ENCODE results near the gene COL5A2. TPM values are rescaled to one million over a fixed set of nuclear protein-coding genes. Genes with fewer than 3 reads are reported as not detected.

COL5A2 gene
- total RNA-seq, 2 experiments from 2014 or later, result 1.6 to 1.7 TPM

- Mint-ChIP-seq H3K27ac (no peak overlapping the region), H3K4me3 (no peak overlapping the region)
- CTCF ChIA-PET, result no interaction called here
These were observed 154.5 kb downstream of the COL5A2 start for GRCh38 chr2:189024901-189025618.

DNA sequence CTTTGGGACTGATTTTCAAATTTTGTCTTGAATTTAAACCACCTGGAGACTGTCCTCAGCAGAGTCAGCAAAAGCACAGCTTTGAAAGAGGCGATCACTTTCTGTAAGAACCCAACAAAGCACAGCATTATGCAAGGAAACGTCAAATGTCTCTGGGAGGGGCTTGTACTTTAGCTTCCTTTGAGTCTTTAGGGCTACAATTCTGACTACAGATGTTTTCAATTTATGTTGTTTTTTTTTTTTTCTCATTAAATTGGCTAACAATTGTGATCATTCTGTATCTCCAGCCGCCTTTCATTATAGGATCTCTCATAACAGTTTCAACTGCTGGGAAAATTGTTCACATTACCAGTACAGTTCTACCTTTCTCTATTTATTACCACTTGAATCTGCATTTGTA lies 157.1 kb downstream of the COL5A2 start:
- CTCF ChIA-PET, result no interaction called here
- Mint-ChIP-seq H3K36me3 (ENCODE audit: low read depth) (no peaks in the 10 kb centered on the region), H3K9me3 (no peaks in the 10 kb centered on the region), H3K4me1 (no peaks in the 10 kb centered on the region), H3K27ac (no peak overlapping the region), H3K27me3 (peaks cover 9% of the 10 kb centered on the region), H3K4me3 (no peak overlapping the region)
- POLR2A ChIA-PET, result no interaction called here
- no peak for DNase-seq

More at GRCh38 chr2:189024901-189025618, 154.5 kb downstream of the COL5A2 start:
- Mint-ChIP-seq H3K9me3 (no peaks in the 10 kb centered on the region), H3K36me3 (ENCODE audit: low read depth) (no peaks in the 10 kb centered on the region), H3K27me3 (peaks cover 9% of the 10 kb centered on the region), H3K4me1 (no peaks in the 10 kb centered on the region)
- no peak for DNase-seq
- POLR2A ChIA-PET, result no interaction called here

GRCh38 chr2:189022053-189022481 lies 157.5 kb downstream of the COL5A2 start:
- DNase-seq, result no peak
- CTCF ChIA-PET, result no interaction called here
- H3K27me3 Mint-ChIP-seq, result peaks cover 9% of the 10 kb centered on the region
- POLR2A ChIA-PET, result no interaction called here
- no peak overlapping the region for H3K27ac Mint-ChIP-seq
- H3K4me1 Mint-ChIP-seq, result no peaks in the 10 kb centered on the region
- no peaks in the 10 kb centered on the region for H3K9me3 Mint-ChIP-seq
- H3K36me3 Mint-ChIP-seq (ENCODE audit: low read depth), result no peaks in the 10 kb centered on the region
- H3K4me3 Mint-ChIP-seq, result no peak overlapping the region

GRCh38 chr2:189020179-189020578 lies 159.4 kb downstream of the COL5A2 start:
- H3K36me3 Mint-ChIP-seq (ENCODE audit: low read depth), result no peaks in the 10 kb centered on the region
- no peak overlapping the region for H3K4me3 Mint-ChIP-seq
- no peak overlapping the region for H3K27ac Mint-ChIP-seq
- POLR2A ChIA-PET, result no interaction called here
- CTCF ChIA-PET, result no interaction called here
- H3K27me3 Mint-ChIP-seq, result peaks cover 9% of the 10 kb centered on the region
- H3K4me1 Mint-ChIP-seq, result no peaks in the 10 kb centered on the region
- DNase-seq, result no peak
- H3K9me3 Mint-ChIP-seq, result no peaks in the 10 kb centered on the region

GRCh38 chr2:189018631-189019030 lies 160.9 kb downstream of the COL5A2 start:
- Mint-ChIP-seq H3K27me3 (peaks cover 4% of the 10 kb centered on the region), H3K4me1 (no peaks in the 10 kb centered on the region), H3K9me3 (no peaks in the 10 kb centered on the region), H3K36me3 (ENCODE audit: low read depth) (no peaks in the 10 kb centered on the region), H3K27ac (no peak overlapping the region), H3K4me3 (no peak overlapping the region)
- ChIA-PET CTCF (no interaction called here), POLR2A (no interaction called here)
- no peak for DNase-seq

- Mint-ChIP-seq H3K9me3 (no peaks in the 10 kb centered on the region), H3K36me3 (ENCODE audit: low read depth) (no peaks in the 10 kb centered on the region), H3K4me1 (no peaks in the 10 kb centered on the region), H3K27ac (no peak overlapping the region), H3K27me3 (no peaks in the 10 kb centered on the region), H3K4me3 (no peak overlapping the region)
- ChIA-PET CTCF (no interaction called here), POLR2A (no interaction called here)
- no peak for DNase-seq
These were observed 163.2 kb downstream of the COL5A2 start for GRCh38 chr2:189016311-189016861.

DNA sequence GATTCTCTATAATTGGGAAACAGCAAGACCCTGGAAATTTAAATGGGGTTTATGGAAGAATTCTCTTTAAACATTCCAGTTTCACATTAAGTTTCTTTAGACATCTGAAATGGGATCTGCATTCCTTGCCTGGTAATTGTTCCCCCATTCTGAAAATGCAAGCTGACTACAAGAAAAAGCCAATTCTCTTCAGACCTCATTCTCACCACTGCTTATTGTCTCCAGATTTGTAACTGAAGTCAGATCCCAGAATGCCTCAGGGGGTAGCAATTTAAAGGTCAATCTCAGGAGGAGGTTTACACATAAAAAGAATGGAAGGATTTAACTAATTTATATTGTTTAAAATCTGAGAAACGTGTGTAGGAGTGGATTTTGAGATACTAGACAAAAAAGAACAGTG lies 164.2 kb downstream of the COL5A2 start:
- Mint-ChIP-seq H3K9me3 (no peaks in the 10 kb centered on the region), H3K4me1 (no peaks in the 10 kb centered on the region), H3K4me3 (no peak overlapping the region), H3K27ac (no peak overlapping the region), H3K27me3 (no peaks in the 10 kb centered on the region), H3K36me3 (ENCODE audit: low read depth) (no peaks in the 10 kb centered on the region)
- POLR2A ChIA-PET, result no interaction called here
- CTCF ChIA-PET, result no interaction called here
- no peak for DNase-seq

GRCh38 chr2:189014449-189015138 lies 165.0 kb downstream of the COL5A2 start:
- ChIA-PET POLR2A (no interaction called here), CTCF (no interaction called here)
- no peaks in the 10 kb centered on the region for H3K27me3 Mint-ChIP-seq
- DNase-seq, result no peak
- H3K27ac Mint-ChIP-seq, result no peak overlapping the region
- H3K4me3 Mint-ChIP-seq, result no peak overlapping the region
- H3K9me3 Mint-ChIP-seq, result no peaks in the 10 kb centered on the region
- H3K36me3 Mint-ChIP-seq (ENCODE audit: low read depth), result no peaks in the 10 kb centered on the region
- no peaks in the 10 kb centered on the region for H3K4me1 Mint-ChIP-seq

- ChIA-PET CTCF (no interaction called here), POLR2A (no interaction called here)
- Mint-ChIP-seq H3K36me3 (ENCODE audit: low read depth) (no peaks in the 10 kb centered on the region), H3K4me3 (no peak overlapping the region), H3K4me1 (no peaks in the 10 kb centered on the region), H3K27me3 (no peaks in the 10 kb centered on the region), H3K9me3 (no peaks in the 10 kb centered on the region), H3K27ac (no peak overlapping the region)
- no peak for DNase-seq
These were observed 165.7 kb downstream of the COL5A2 start for GRCh38 chr2:189013671-189014448.

DNA sequence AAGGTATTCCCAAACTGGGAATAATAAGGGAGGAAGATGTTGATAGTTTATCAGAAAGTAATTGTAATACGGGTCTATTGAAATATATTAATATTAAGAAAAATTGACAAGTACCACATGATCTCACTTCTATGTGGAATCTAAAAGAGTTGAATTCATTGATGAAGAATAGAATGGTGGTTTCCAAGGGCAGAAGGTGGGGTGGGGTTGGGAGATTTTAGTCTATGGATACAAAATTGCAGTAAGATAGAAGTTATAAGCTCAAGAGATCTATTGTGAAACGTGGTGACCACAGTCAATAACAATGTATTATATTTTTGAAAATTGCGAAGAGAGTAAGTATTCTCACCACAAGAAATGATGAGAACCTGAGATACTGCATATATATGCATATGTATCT lies 166.5 kb downstream of the COL5A2 start:
- DNase-seq, result no peak
- no peaks in the 10 kb centered on the region for H3K27me3 Mint-ChIP-seq
- no peak overlapping the region for H3K4me3 Mint-ChIP-seq
- no peaks in the 10 kb centered on the region for H3K4me1 Mint-ChIP-seq
- no peak overlapping the region for H3K27ac Mint-ChIP-seq
- no peaks in the 10 kb centered on the region for H3K36me3 Mint-ChIP-seq (ENCODE audit: low read depth)
- no peaks in the 10 kb centered on the region for H3K9me3 Mint-ChIP-seq
- ChIA-PET CTCF (no interaction called here), POLR2A (no interaction called here)

DNA sequence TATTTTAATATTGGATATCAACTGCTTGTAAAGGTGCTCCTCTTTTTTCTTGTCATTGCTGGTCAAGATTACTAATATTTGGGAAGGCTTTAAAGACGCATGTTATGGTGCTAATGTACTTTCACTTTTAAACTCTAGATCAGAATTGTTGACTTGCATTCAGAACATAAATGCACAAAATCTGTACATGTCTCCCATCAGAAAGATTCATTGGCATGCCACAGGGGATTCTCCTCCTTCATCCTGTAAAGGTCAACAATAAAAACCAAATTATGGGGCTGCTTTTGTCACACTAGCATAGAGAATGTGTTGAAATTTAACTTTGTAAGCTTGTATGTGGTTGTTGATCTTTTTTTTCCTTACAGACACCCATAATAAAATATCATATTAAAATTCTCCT lies 167.2 kb downstream of the COL5A2 start:
- CTCF ChIA-PET, result no interaction called here
- no peaks in the 10 kb centered on the region for H3K27me3 Mint-ChIP-seq
- POLR2A ChIA-PET, result no interaction called here
- H3K27ac Mint-ChIP-seq, result no peak overlapping the region
- H3K4me3 Mint-ChIP-seq, result no peak overlapping the region
- H3K9me3 Mint-ChIP-seq, result no peaks in the 10 kb centered on the region
- H3K36me3 Mint-ChIP-seq (ENCODE audit: low read depth), result no peaks in the 10 kb centered on the region
- no peak for DNase-seq
- H3K4me1 Mint-ChIP-seq, result no peaks in the 10 kb centered on the region

DNA sequence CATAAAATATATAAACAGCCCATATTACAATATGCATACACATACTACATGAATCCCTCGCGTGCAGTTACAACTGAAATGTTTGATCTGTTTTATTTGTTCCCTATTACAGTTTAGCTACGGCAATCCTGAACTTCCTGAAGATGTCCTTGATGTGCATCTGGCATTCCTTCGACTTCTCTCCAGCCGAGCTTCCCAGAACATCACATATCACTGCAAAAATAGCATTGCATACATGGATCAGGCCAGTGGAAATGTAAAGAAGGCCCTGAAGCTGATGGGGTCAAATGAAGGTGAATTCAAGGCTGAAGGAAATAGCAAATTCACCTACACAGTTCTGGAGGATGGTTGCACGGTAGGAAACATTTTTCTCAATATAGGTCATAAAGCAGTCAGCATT lies 169.0 kb downstream of the COL5A2 start:
- H3K9me3 Mint-ChIP-seq, result no peaks in the 10 kb centered on the region
- ChIA-PET CTCF (no interaction called here), POLR2A (no interaction called here)
- no peak overlapping the region for H3K4me3 Mint-ChIP-seq
- no peaks in the 10 kb centered on the region for H3K4me1 Mint-ChIP-seq
- no peaks in the 10 kb centered on the region for H3K36me3 Mint-ChIP-seq (ENCODE audit: low read depth)
- no peaks in the 10 kb centered on the region for H3K27me3 Mint-ChIP-seq
- DNase-seq, result no peak
- H3K27ac Mint-ChIP-seq, result no peak overlapping the region

DNA sequence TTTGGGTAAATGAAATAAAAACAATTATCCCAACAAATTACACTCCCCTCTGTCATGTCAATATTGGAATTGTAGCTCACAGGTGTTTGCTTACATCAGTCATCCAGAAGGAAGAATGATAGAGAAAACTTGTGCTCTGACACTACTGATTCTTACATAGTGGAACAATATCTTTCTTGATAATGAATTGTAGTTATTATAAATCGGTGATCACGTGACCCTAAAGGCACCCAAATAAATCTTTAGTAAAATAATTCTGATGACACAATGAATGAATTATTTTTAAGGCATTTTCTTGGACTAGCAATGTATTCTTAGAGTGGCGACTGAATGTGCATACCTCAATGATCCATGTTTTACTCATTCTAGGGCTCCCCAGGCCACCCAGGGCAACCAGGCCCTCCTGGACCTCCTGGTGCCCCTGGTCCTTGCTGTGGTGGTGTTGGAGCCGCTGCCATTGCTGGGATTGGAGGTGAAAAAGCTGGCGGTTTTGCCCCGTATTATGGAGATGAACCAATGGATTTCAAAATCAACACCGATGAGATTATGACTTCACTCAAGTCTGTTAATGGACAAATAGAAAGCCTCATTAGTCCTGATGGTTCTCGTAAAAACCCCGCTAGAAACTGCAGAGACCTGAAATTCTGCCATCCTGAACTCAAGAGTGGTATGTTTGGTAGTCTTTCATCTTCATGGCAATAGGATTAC lies 170.9 kb downstream of the COL5A2 start:
- H3K4me1 Mint-ChIP-seq, result no peaks in the 10 kb centered on the region
- ChIA-PET POLR2A (no interaction called here), CTCF (no interaction called here)
- no peaks in the 10 kb centered on the region for H3K9me3 Mint-ChIP-seq
- no peak overlapping the region for H3K27ac Mint-ChIP-seq
- H3K4me3 Mint-ChIP-seq, result no peak overlapping the region
- no peaks in the 10 kb centered on the region for H3K36me3 Mint-ChIP-seq (ENCODE audit: low read depth)
- DNase-seq, result no peak
- no peaks in the 10 kb centered on the region for H3K27me3 Mint-ChIP-seq

Measured in activated CD4-positive, alpha-beta memory T cell treated with anti-CD3 and anti-CD28 coated beads, Interleukin-2, amount 10 ng/mL, durations not matched to agents 7 days and 5 days (primary cell).